Vagina (tissue), 2 donors: ENCODE data around the gene A2M. TPM values are rescaled to one million over a fixed set of nuclear protein-coding genes. Genes with fewer than 3 reads are reported as not detected.

Experiments used
- DNase-seq, 2 donors: peaks; one replicate each; pipeline ENCODE4 v3.0.0-alpha.2; 2017; ENCODE audit errors: extremely low spot score in 2 of 2
- H3K27ac ChIP-seq: fragments of 200-600 bp; sonication (generic); one replicate; pipeline ENCODE4 v1.5.1; 2019
- H3K27me3 ChIP-seq: fragments of 200-600 bp; sonication (generic); one replicate; pipeline ENCODE4 v1.5.1; 2019
- H3K36me3 ChIP-seq, 2 donors: fragments of 200-600 bp; sonication (generic); one replicate each; pipeline ENCODE4 v1.5.1; 2017 to 2019
- H3K4me1 ChIP-seq: fragments of 200-600 bp; sonication (generic); one replicate; pipeline ENCODE4 v1.5.1; 2019
- H3K4me3 ChIP-seq, 2 donors: fragments of 200-600 bp; sonication (generic); 1 replicate in 1 of 2; 2 replicates in 1 of 2; pipeline ENCODE4 v1.5.1; 2016 to 2019
- H3K9me3 ChIP-seq: fragments of 200-600 bp; sonication (generic); one replicate; pipeline ENCODE4 v1.5.1; 2019
- POLR2A ChIP-seq, 2 donors: fragments of 450-650 bp; IDR thresholded peaks; one replicate each; pipeline ENCODE4 v1.6.1; 2017; ENCODE audit warnings: antibody characterized with exemption in 2 of 2, mild to moderate bottlenecking in 2 of 2, moderate library complexity in 2 of 2
- POLR2AphosphoS5 ChIP-seq, 2 donors: sonication (generic); formaldehyde crosslinking; IDR thresholded peaks; one replicate each; pipeline ENCODE4 v1.9.0; 2017; ENCODE audit warnings: antibody characterized with exemption in 2 of 2, mild to moderate bottlenecking in 2 of 2, low read depth in 1 of 2; ENCODE audit not compliant: insufficient read depth in 1 of 2
- intact Hi-C: fragments of 100-400 bp; cut with DNase I; formaldehyde crosslinking; loops from one replicate; pipeline ENCODE4 v1.15.1; 2023
- total RNA-seq: library from RNA; depleted of rRNA; stranded (reverse); fragments of >200 nt; gene quantifications from one replicate; pipeline ENCODE4 v1.2.3, GENCODE V29; 2016
- TF ChIP-seq, protein P1 (sequence below), 3 experiments: fragments of 450-650 bp in 2 of 3; fragments of 200-600 bp in 1 of 3; sonication (generic) in 1 of 3; IDR thresholded peaks; one replicate each; pipeline ENCODE4 v1.5.1; 2017 to 2019; ENCODE audit warnings: antibody characterized with exemption in 3 of 3, mild to moderate bottlenecking in 2 of 3, moderate library complexity in 2 of 3

The A2M gene
- total RNA-seq, 1 donor from 2014 or later: 274 TPM

DNA sequence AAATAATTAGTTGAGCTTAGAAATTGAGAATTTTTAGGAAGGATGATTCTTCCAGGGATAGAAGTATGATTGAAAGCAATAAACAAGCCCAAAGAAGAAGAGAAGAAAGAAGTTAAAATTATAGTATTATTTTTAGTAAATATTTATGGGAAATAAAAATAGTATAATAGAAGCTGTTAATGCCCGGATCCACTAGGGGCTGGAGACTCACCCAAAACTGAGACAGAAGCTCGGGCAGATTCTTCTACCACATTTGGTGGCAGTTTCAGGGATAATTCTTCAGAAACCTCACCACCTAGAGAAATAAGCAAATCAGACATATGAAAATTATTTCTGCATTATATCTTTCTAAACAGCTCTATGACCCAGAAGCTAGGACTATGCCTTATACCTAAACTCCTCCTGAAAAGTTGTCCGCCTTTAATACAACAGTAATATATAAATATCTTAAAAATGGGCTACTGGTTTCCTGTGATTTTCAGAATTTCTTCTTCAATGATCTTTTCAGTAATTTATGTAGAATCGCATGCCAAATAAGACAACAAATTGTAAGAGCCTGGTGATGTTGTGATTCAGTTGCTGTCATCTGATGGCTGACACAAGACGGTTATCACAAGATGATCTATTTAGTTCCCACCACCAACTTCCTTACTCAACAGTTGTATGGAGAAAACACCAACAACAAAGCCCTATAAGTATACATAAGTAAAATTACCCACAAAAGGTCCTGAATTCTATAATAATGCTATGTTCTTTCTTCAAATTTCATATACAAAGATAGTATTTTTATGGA, 35.6 kb downstream of the A2M start:
- no peaks in the 10 kb centered on the region for H3K27me3 ChIP-seq
- peaks cover 11% of the 10 kb centered on the region for H3K9me3 ChIP-seq
- no peaks in the 10 kb centered on the region for H3K4me1 ChIP-seq
- TF ChIP-seq, protein P1, sequence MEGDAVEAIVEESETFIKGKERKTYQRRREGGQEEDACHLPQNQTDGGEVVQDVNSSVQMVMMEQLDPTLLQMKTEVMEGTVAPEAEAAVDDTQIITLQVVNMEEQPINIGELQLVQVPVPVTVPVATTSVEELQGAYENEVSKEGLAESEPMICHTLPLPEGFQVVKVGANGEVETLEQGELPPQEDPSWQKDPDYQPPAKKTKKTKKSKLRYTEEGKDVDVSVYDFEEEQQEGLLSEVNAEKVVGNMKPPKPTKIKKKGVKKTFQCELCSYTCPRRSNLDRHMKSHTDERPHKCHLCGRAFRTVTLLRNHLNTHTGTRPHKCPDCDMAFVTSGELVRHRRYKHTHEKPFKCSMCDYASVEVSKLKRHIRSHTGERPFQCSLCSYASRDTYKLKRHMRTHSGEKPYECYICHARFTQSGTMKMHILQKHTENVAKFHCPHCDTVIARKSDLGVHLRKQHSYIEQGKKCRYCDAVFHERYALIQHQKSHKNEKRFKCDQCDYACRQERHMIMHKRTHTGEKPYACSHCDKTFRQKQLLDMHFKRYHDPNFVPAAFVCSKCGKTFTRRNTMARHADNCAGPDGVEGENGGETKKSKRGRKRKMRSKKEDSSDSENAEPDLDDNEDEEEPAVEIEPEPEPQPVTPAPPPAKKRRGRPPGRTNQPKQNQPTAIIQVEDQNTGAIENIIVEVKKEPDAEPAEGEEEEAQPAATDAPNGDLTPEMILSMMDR (IDR thresholded peaks at IDR 0.05): no peak
- TF ChIP-seq POLR2AphosphoS5 (IDR thresholded peaks at IDR 0.05; ENCODE audit: insufficient read depth in 1 of 2, low read depth in 1 of 2) (no peak), POLR2A (IDR thresholded peaks at IDR 0.05) (no peak)
- no peak for DNase-seq
- intact Hi-C loops: no loop called here
- no peak overlapping the region for H3K27ac ChIP-seq
- no peak overlapping the region for H3K4me3 ChIP-seq
- H3K36me3 ChIP-seq: peaks cover 0 to 45% of the 10 kb centered on the region in 2 donors

DNA sequence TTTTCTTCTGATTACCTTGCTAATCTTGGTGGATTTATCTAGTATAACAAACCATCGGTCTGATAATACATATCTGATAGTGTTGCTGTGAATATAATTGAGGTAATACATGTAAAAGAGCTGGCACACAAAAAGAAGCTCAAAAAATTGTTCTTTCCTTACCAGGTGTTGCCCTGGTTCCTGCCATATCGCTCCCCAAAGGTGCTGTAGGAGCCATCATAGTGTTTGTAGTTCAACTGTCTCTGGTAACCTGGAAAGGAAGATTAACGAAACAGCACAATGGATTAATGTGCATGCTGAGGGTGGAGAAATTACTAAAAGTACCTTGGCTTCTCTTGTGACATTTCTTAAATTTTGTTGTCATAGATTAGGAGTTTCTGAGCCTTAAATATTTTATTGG, 36.6 kb downstream of the A2M start:
- H3K9me3 ChIP-seq: peaks cover 8% of the 10 kb centered on the region
- TF ChIP-seq POLR2A (IDR thresholded peaks at IDR 0.05) (no peak), POLR2AphosphoS5 (IDR thresholded peaks at IDR 0.05; ENCODE audit: insufficient read depth in 1 of 2, low read depth in 1 of 2) (no peak)
- TF ChIP-seq, protein P1 (IDR thresholded peaks at IDR 0.05): no peak
- H3K27me3 ChIP-seq: no peaks in the 10 kb centered on the region
- intact Hi-C loops: no loop called here
- no peak overlapping the region for H3K27ac ChIP-seq
- no peaks in the 10 kb centered on the region for H3K4me1 ChIP-seq
- H3K4me3 ChIP-seq: no peak overlapping the region
- H3K36me3 ChIP-seq: peaks cover 0 to 45% of the 10 kb centered on the region in 2 donors
- DNase-seq: no peak

DNA sequence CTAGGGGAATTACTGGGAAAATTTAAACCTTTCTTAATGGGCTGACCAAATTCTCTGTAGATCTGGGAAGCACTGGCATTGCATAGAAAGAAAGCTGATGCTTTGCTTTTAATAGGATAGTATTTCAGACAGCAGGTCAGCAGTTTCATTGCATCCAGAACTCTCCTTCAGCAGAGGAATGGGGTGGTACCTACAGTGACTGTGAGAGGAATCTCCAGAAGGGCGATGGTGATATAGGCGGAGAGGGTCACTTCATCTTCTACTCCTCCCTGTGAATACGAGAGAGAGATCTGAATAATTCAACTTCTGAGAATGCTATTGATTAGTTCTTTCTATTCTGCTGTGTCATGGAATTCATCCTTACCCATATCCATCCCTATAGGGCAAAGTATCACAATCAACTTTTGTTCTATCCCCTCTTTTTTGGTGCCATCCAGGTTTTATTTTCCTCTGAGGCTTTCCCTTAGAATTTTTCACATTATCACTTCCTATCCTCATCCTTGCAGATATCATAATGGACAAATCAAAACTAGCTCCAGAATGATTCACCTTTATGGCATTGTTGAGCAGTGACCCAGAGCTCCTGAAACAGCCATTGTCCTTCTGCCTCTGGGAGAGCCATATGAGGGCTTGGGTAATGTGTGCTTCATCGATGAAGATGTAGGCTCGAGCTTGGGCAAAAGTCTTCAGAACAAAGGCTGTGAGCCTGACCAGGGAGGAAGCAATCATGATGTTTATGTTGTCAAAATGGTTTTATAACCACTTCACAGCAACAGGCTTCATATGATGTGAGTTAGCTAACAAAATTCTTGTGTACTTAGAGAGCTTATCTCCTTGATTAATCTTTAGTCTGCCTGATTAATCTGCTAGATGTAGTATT, 38.3 kb downstream of the A2M start:
- H3K9me3 ChIP-seq: no peaks in the 10 kb centered on the region
- H3K4me1 ChIP-seq: no peaks in the 10 kb centered on the region
- no peak overlapping the region for H3K27ac ChIP-seq
- H3K4me3 ChIP-seq: no peak overlapping the region
- H3K36me3 ChIP-seq: peaks cover 0 to 50% of the 10 kb centered on the region in 2 donors
- no peaks in the 10 kb centered on the region for H3K27me3 ChIP-seq
- TF ChIP-seq POLR2AphosphoS5 (IDR thresholded peaks at IDR 0.05; ENCODE audit: insufficient read depth in 1 of 2, low read depth in 1 of 2) (no peak), POLR2A (IDR thresholded peaks at IDR 0.05) (no peak)
- TF ChIP-seq, protein P1 (IDR thresholded peaks at IDR 0.05): no peak
- intact Hi-C loops: no loop called here
- no peak for DNase-seq

DNA sequence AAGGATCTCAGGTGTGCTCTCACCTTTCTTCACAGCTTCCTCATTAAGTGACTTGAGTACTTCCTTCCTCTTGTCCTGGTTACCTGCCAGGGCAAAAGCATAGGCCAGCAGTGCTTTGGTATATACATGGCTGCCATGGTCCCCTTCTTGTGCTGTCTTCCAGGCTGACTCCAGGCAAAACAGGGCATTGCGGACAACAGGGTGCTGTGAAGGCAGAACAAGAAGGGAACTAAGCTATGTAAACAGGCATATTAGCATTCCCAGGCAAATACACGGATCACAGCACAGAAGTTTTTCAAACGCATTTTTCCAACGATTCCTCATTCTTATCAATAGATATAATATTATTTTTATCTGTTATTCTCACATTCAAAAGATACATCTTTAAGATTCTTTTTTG, 39.0 kb downstream of the A2M start:
- no peak overlapping the region for H3K27ac ChIP-seq
- TF ChIP-seq POLR2A (IDR thresholded peaks at IDR 0.05) (no peak), POLR2AphosphoS5 (IDR thresholded peaks at IDR 0.05; ENCODE audit: insufficient read depth in 1 of 2, low read depth in 1 of 2) (no peak)
- TF ChIP-seq, protein P1 (IDR thresholded peaks at IDR 0.05): no peak
- DNase-seq: no peak
- no peak overlapping the region for H3K4me3 ChIP-seq
- no peaks in the 10 kb centered on the region for H3K9me3 ChIP-seq
- no peaks in the 10 kb centered on the region for H3K4me1 ChIP-seq
- intact Hi-C loops: no loop called here
- H3K27me3 ChIP-seq: no peaks in the 10 kb centered on the region
- peaks cover 0 to 51% of the 10 kb centered on the region in 2 donors for H3K36me3 ChIP-seq
